OCI-LY1 (cell line): ENCODE results near the gene ADAM20.

Source experiments
- H2AFZ ChIP-seq: fragments of 200-600 bp; sonication (generic), shearing (Covaris generic); 2 replicates; pipeline ENCODE4 v1.6.0; 2014; ENCODE audit warnings: antibody characterized with exemption, mild to moderate bottlenecking, low read length
- H3F3A ChIP-seq: fragments of 200-600 bp; sonication (generic), shearing (Covaris generic); 2 replicates; pipeline ENCODE4 v1.6.0; 2014; ENCODE audit warnings: mild to moderate bottlenecking, antibody characterized with exemption, low read length, moderate library complexity; ENCODE audit not compliant: insufficient read depth
- H3K27ac ChIP-seq: fragments of 200-600 bp; sonication (generic); 2 replicates; pipeline ENCODE4 v1.5.1; 2014; ENCODE audit warnings: low read length, mixed run types, mild to moderate bottlenecking, low read depth; ENCODE audit not compliant: poor library complexity, severe bottlenecking
- H3K27me3 ChIP-seq: fragments of 200-600 bp; sonication (generic); 2 replicates; pipeline ENCODE4 v1.6.0; 2014; ENCODE audit warnings: antibody characterized with exemption, mild to moderate bottlenecking, low read length, moderate library complexity; ENCODE audit not compliant: insufficient read depth
- H3K36me3 ChIP-seq: fragments of 200-600 bp; sonication (generic); 2 replicates; pipeline ENCODE4 v1.6.1; 2014; ENCODE audit warnings: mild to moderate bottlenecking, antibody characterized with exemption, low read length, moderate library complexity, mixed read lengths; ENCODE audit not compliant: insufficient read depth
- H3K4me1 ChIP-seq: fragments of 200-600 bp; sonication (generic); 2 replicates; pipeline ENCODE4 v1.5.1; 2014; ENCODE audit warnings: mild to moderate bottlenecking, low read length, moderate library complexity; ENCODE audit not compliant: insufficient read depth, severe bottlenecking
- H3K4me2 ChIP-seq: fragments of 200-600 bp; sonication (generic), shearing (Covaris generic); 2 replicates; pipeline ENCODE4 v1.6.1; 2014; ENCODE audit warnings: low read length
- H3K4me3 ChIP-seq: fragments of 200-600 bp; sonication (generic); 2 replicates; pipeline ENCODE4 v1.5.1; 2014; ENCODE audit warnings: low read length, low read depth, mild to moderate bottlenecking, mixed read lengths; ENCODE audit not compliant: poor library complexity, severe bottlenecking
- H3K79me2 ChIP-seq: fragments of 200-600 bp; shearing (Covaris generic); 2 replicates; pipeline ENCODE4 v1.6.1; 2016; ENCODE audit warnings: mixed run types, low read length, mixed read lengths; ENCODE audit not compliant: insufficient read depth
- H3K9ac ChIP-seq: fragments of 200-600 bp; sonication (generic), shearing (Covaris generic); 2 replicates; pipeline ENCODE4 v1.6.1; 2014; ENCODE audit warnings: mild to moderate bottlenecking, low read length, mixed read lengths
- H3K9me2 ChIP-seq: fragments of 200-600 bp; sonication (generic), shearing (Covaris generic); 2 replicates; pipeline ENCODE4 v1.6.1; 2014; ENCODE audit warnings: low read depth, mild to moderate bottlenecking, low read length, mixed read lengths
- H3K9me3 ChIP-seq: fragments of 200-600 bp; shearing (Covaris generic); 2 replicates; pipeline ENCODE4 v1.6.1; 2014; ENCODE audit warnings: low read length, mixed read lengths
- H4K20me1 ChIP-seq: fragments of 200-600 bp; sonication (generic), shearing (Covaris generic); 2 replicates; pipeline ENCODE4 v1.6.0; 2016; ENCODE audit warnings: mild to moderate bottlenecking, low read length; ENCODE audit not compliant: insufficient read depth
- EZH2 ChIP-seq: fragments of 200-600 bp; sonication (generic), shearing (Covaris generic); IDR thresholded peaks from 2 replicates; pipeline ENCODE4 v1.8.0; 2017; ENCODE audit warnings: borderline replicate concordance, mixed run types, mild to moderate bottlenecking, antibody characterized with exemption, low read length, moderate library complexity, mixed read lengths
- TF ChIP-seq, protein P1 (sequence below): fragments of 200-600 bp; sonication (generic), shearing (Covaris generic); IDR thresholded peaks from 2 replicates; pipeline ENCODE4 v1.5.1; 2017; ENCODE audit warnings: mild to moderate bottlenecking, antibody characterized with exemption, low read length, moderate library complexity, mixed read lengths

The ADAM20 gene

GRCh38 chr14:70527501-70528105 is 7.2 kb downstream of the ADAM20 start:
- H3K9ac ChIP-seq: no peak overlapping the region
- no peak overlapping the region for H3K27ac ChIP-seq
- H3K4me2 ChIP-seq: no peak overlapping the region
- H4K20me1 ChIP-seq: no peaks in the 10 kb centered on the region
- no peak overlapping the region for H2AFZ ChIP-seq
- TF ChIP-seq, protein P1, sequence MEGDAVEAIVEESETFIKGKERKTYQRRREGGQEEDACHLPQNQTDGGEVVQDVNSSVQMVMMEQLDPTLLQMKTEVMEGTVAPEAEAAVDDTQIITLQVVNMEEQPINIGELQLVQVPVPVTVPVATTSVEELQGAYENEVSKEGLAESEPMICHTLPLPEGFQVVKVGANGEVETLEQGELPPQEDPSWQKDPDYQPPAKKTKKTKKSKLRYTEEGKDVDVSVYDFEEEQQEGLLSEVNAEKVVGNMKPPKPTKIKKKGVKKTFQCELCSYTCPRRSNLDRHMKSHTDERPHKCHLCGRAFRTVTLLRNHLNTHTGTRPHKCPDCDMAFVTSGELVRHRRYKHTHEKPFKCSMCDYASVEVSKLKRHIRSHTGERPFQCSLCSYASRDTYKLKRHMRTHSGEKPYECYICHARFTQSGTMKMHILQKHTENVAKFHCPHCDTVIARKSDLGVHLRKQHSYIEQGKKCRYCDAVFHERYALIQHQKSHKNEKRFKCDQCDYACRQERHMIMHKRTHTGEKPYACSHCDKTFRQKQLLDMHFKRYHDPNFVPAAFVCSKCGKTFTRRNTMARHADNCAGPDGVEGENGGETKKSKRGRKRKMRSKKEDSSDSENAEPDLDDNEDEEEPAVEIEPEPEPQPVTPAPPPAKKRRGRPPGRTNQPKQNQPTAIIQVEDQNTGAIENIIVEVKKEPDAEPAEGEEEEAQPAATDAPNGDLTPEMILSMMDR: no peak
- no peak for TF ChIP-seq EZH2
- H3K36me3 ChIP-seq: 0 out of 2 replicates have a peak, but pooled peaks cover 3% of the 10 kb centered on the region
- peaks cover 6% of the 10 kb centered on the region; the same call in 1 of the 2 replicates for H3K9me3 ChIP-seq
- H3F3A ChIP-seq: no peaks in the 10 kb centered on the region
- H3K4me3 ChIP-seq: no peak overlapping the region
- no peaks in the 10 kb centered on the region for H3K27me3 ChIP-seq
- no peaks in the 10 kb centered on the region for H3K79me2 ChIP-seq
- H3K9me2 ChIP-seq: no peaks in the 10 kb centered on the region
- H3K4me1 ChIP-seq: no peaks in the 10 kb centered on the region

- Histone ChIP-seq H3K9me3 (no peaks in the 10 kb centered on the region; the same call in 1 of the 2 replicates), H4K20me1 (no peaks in the 10 kb centered on the region), H3K9me2 (no peaks in the 10 kb centered on the region), H3K4me2 (no peak overlapping the region), H3K4me1 (no peaks in the 10 kb centered on the region), H3K9ac (no peak overlapping the region), H3K27ac (no peak overlapping the region), H3K79me2 (no peaks in the 10 kb centered on the region), H3F3A (no peaks in the 10 kb centered on the region), H3K4me3 (no peak overlapping the region), H2AFZ (no peak overlapping the region), H3K27me3 (no peaks in the 10 kb centered on the region), H3K36me3 (no peaks in the 10 kb centered on the region)
- TF ChIP-seq EZH2: no peak
- TF ChIP-seq, protein P1: no peak
These were observed 9.1 kb downstream of the ADAM20 start for GRCh38 chr14:70525691-70526090.

DNA sequence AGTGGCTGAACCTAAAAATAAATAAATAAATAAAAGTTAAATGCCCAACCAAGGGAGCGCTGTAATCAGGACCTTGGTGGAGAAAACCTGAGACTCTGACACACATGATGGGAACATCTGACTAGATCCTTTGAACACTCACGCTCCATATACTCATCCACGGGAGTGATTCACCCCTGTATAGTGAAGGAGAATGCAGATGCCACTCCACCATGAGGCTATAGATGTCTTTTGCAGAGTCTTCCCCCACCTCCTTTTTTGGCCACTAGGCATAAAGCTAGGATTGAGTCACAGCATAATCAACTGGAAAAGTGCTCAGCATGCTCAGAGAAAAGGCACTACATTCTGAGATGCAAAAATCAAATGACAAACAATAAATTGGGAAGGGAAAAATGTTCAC is 19.0 kb downstream of the ADAM20 start:
- no peak overlapping the region for H2AFZ ChIP-seq

More for the DNA sequence above, 19.0 kb downstream of the ADAM20 start:
- TF ChIP-seq EZH2: no peak
- TF ChIP-seq, protein P1: no peak
- Histone ChIP-seq H3K4me2 (no peak overlapping the region), H3K36me3 (no peaks in the 10 kb centered on the region), H3K27me3 (no peaks in the 10 kb centered on the region), H3K9me2 (no peaks in the 10 kb centered on the region), H4K20me1 (no peaks in the 10 kb centered on the region), H3K9ac (no peak overlapping the region), H3K27ac (no peak overlapping the region), H3F3A (no peaks in the 10 kb centered on the region), H3K79me2 (no peaks in the 10 kb centered on the region), H3K9me3 (no peaks in the 10 kb centered on the region; the same call in 1 of the 2 replicates), H3K4me3 (no peak overlapping the region), H3K4me1 (no peaks in the 10 kb centered on the region)
